Stimulated activated CD8-positive, alpha-beta memory T cell treated with anti-CD3 and anti-CD28 coated beads, Interleukin-15, amount 100 ng/mL, for 1 hour (primary cell): ENCODE results near the gene CXCL13.
"Not testable (repeated sequence)": the region's sequence is repeated elsewhere in the genome, so short reads cannot be mapped to it uniquely, and the experiment has no call there.

Source experiments
- DNase-seq: peaks from one replicate; pipeline ENCODE4 v3.0.0-alpha.2; 2020; ENCODE audit warnings: low read depth

The CXCL13 gene, protein sequence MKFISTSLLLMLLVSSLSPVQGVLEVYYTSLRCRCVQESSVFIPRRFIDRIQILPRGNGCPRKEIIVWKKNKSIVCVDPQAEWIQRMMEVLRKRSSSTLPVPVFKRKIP

DNA sequence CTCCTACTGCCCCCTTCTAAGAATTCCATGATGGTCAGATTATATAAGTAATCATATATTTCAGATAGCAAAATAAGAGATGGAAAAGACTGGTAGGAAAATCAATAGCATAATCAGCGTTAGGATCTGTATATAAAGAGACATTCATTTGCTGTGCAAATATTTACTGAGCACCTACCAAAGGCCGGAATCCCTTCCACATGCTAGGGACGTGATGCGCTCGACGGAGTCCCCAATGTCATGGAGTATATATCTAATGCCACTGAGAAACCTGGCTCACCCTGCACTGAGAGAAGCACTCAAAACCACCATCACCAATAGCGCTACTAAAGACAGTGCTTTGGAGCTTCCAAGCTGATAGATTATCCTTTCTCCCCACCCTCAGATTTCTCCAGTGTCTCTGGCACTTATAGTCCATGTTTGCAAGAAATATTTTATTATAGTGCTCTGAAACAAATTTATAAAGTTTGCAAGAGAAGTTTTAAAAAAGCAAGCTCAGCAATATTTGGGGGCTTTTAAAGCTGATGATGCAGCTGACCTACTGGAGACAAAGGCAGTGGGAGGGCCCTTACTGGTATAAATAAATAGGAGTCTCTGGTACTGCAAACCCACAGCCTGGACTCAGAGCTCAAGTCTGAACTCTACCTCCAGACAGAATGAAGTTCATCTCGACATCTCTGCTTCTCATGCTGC, at the start of gene CXCL13:
Gene CXCL13, plus strand, starts transcription at position 611 of the 693 bp plus-strand sequence. Its CDS starts 46 bp downstream, at position 657.
- no peak for DNase-seq

DNA sequence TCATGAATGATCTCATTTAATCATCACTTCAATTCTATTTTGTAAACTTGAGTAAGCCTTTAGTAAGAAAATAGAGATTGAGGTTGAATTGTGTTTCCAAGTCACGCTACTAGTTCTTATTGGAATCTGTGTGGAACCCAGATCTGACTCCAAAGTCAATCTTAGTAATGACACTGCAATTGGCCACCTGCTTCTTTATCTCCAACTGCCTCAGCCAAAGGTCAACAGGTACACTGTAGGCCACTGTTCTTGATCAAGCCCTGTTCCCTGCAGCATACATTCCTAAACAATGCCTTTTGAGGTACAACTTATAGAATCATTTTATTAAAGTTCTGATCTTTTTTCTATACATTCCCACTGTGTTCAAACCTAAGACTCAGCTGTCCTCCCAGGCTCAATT, 45.5 kb upstream of the CXCL13 start:
- DNase-seq = no peak

DNA sequence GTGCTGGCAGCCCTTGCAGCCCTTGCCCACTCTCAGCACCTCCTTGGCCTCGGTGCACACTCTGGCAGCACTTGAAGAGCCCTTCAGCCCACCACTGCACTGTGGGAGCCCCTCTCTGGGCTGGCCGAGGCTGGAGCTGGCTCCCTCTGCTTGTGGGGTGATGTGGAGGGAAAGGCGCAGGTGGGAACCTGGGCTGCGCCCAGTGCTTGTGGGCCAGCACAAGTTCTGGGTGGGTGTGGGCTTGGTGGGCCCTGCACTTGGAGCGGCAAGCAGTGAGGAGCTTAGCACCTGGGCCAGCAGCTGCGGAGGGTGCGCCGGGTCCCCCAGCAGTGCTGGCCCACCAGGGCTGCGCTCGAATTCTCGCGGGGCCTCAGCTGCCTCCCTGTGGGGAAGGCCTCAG, 43.9 kb upstream of the CXCL13 start:
- not testable (repeated sequence) for DNase-seq

- DNase-seq = no peak
Observed at GRCh38 chr4:77564231-77564630, 41.4 kb upstream of the CXCL13 start.

DNA sequence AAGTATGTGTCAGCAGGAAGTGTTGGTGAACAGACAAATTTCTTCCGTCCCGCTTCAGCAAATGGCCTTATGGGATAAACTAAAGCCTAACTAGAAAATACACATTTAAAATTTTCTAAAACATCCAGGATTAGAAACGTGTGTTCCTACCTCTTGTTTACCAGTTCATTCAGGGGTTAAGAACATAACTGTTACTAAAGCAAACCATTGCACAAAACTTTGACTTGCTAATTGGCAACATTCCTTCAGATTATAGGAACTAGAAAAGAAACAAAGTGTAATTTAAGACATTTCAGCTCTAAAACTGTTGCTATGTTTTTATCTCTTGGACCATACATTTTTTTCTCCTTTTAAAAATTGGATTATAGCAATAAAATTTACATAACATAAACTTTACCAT, 39.5 kb upstream of the CXCL13 start:
- DNase-seq = no peak

DNA sequence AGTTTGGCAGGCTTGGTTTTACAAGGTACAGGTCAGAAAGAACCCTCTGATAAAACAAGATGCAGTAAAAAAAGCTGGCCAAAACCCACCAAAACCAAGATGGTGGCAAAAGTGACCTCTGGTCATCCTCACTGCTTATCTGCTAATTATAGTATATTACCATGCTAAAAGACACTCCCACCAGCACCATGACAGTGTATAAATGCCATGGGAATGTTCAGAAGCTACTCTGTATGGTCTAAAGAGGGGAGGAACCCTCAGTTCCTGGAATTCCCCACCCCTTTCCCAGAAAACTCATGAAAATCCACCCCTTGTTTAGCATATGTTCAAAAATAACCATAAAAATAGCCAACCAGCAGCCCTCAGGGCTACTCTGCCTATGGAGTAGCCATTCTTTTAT, 38.1 kb upstream of the CXCL13 start:
- DNase-seq = no peak

GRCh38 chr4:77570508-77571214, 35.0 kb upstream of the CXCL13 start:
- DNase-seq = not testable (repeated sequence)

DNA sequence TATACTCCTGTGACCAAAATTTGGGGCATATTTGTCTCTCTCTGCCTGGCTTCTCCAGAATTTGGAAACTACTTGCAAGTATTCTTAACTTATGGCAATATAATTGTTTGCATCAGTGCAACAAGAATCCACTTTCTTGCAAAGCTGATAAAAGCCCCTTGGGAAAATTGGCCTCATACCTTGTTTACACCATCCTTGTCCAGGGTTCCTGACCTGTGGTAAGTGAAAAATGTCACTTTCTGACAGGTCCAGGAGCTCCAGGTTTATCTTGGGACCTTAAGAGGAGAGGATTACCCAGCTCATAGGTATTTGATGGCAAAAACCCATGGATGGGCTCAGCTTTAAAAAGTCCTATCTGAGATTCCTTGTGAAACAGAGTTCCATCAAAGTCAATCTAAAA, 29.3 kb upstream of the CXCL13 start:
- DNase-seq = no peak

- no peak for DNase-seq
Observed at GRCh38 chr4:77578145-77578544, 27.5 kb upstream of the CXCL13 start.

GRCh38 chr4:77579406-77580076, 26.1 kb upstream of the CXCL13 start:
- no peak for DNase-seq

GRCh38 chr4:77581724-77582123, 23.9 kb upstream of the CXCL13 start:
- DNase-seq = no peak

GRCh38 chr4:77582156-77582555, 23.5 kb upstream of the CXCL13 start:
- DNase-seq = no peak

GRCh38 chr4:77582711-77583110, 22.9 kb upstream of the CXCL13 start:
- no peak for DNase-seq

DNA sequence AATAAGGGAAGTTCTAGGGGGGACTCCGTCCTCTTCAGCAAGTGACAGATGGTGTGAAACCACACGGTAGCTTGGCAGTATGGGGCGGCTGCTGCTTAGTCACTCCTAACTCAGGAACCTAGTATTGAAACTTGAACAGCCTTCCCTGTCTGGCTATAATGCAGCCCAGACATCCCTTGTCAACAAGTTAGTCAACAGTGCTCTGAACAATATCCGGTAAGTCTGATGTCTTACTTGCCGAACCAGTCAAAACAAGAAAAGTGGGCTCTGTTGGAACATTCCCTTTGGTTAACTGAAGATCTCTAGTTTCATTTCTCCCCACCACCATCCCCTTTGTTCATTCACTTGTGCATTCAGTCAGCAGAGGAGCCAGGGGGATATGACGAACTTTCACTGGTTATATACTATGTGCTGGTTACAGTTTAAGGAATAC, 18.7 kb upstream of the CXCL13 start:
- no peak for DNase-seq

- DNase-seq = no peak
Observed at GRCh38 chr4:77590482-77590881, 15.1 kb upstream of the CXCL13 start.

- DNase-seq = no peak
Observed at GRCh38 chr4:77591532-77591931, 14.1 kb upstream of the CXCL13 start.

DNA sequence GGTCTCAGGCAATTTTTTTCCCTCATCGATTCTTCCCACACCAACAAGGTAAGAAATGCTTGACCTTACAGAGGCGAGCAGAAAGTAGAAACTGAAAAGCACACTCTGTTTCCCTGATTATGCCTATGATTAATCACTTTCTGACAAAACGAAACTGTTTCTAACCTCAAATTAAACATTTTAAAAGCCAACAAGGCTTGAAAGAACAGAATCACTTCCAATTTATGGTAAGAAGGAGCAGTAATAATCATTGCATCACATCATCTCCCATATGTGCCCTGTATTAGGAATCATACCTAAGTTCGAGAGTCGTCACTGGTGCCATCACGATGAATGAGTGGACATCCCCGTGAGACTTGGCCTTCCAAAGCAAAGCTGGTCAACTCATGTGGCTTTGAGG, 12.5 kb upstream of the CXCL13 start:
- no peak for DNase-seq

GRCh38 chr4:77593993-77594392, 11.6 kb upstream of the CXCL13 start:
- DNase-seq = no peak

GRCh38 chr4:77595364-77595973, 10.2 kb upstream of the CXCL13 start:
- no peak for DNase-seq

- no peak for DNase-seq
Observed at GRCh38 chr4:77599378-77599777, 6.2 kb upstream of the CXCL13 start.

DNA sequence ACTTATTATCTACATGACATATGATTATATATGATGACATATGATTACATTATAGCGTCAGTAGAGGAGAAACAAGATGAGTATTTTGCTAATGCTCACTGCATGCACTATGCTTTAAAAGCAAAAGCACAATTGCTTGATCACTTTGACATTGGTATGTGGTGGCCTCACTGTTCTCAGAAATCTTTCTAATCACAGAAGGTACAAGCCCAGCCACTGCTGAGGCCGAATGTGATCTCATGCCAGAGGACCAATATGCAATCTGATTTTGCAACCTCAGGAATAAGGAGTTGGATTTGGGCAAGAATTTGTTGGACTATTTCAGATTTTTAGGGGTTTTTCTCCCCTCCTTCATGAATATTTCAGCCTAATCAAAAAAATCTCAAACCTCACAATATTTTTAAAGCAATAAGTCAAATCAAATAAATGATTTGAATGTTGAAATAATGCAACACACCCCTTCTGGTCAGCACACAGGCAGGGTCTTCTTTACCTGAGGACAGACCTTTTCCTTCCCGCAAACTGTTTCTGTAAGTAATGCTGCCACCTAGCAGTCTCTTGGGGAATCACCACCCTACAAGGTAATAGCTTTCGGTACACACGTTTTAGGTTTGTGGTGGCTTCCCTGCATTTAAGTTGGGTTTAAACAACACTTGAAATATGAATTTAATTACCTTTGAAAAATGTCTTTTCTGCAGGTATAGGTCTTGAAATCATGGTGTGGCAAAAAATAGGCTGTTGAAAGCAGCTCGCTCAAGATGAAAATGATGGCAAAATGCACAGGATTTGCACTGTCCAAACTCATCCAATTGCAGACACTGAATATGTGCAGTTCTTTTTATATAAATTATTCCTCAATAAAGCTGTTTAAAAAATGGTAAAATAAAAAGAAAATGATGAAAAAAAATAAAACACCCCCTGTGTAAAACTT, 4.8 kb upstream of the CXCL13 start:
- DNase-seq = no peak
